Type B pancreatic cell (in vitro differentiated cells): ENCODE measurements around the gene C1QA. TPM values are rescaled to one million over a fixed set of nuclear protein-coding genes. Genes with fewer than 3 reads are reported as not detected.

ENCODE experiments used
- DNase-seq: peaks from one replicate; pipeline ENCODE4 v3.0.0; 2021; ENCODE audit warnings: mixed read lengths; ENCODE audit not compliant: unreplicated experiment; ENCODE audit errors: extremely low spot score
- H3K27ac Mint-ChIP-seq: 2 replicates; pipeline ENCODE4 v1.8.0; 2021; ENCODE audit warnings: mild to moderate bottlenecking, mixed read lengths
- H3K27me3 Mint-ChIP-seq: 2 replicates; pipeline ENCODE4 v1.8.0; 2021; ENCODE audit warnings: mixed read lengths
- H3K36me3 Mint-ChIP-seq: 2 replicates; pipeline ENCODE4 v1.8.0; 2021; ENCODE audit warnings: mixed read lengths
- H3K4me1 Mint-ChIP-seq: one replicate; pipeline ENCODE4 v1.8.0; 2021; ENCODE audit warnings: mixed read lengths; ENCODE audit not compliant: unreplicated experiment
- H3K4me3 Mint-ChIP-seq: 2 replicates; pipeline ENCODE4 v1.8.0; 2021; ENCODE audit warnings: mild to moderate bottlenecking, mixed read lengths
- H3K9me3 Mint-ChIP-seq: 2 replicates; pipeline ENCODE4 v1.8.0; 2021; ENCODE audit warnings: mixed read lengths
- total RNA-seq: library from RNA; stranded (reverse); gene quantifications from 2 replicates; pipeline ENCODE4 v1.2.1, GENCODE V29; 2021; ENCODE audit warnings: low replicate concordance
- TF ChIP-seq, protein P1 (sequence below): fragments of 200-600 bp; sonication (generic); conservative IDR thresholded peaks from 2 replicates; pipeline ENCODE4 v1.5.0; 2021; ENCODE audit warnings: antibody characterized with exemption, mild to moderate bottlenecking

C1QA gene
- total RNA-seq, 1 donor from 2014 or later, result not detected

DNA sequence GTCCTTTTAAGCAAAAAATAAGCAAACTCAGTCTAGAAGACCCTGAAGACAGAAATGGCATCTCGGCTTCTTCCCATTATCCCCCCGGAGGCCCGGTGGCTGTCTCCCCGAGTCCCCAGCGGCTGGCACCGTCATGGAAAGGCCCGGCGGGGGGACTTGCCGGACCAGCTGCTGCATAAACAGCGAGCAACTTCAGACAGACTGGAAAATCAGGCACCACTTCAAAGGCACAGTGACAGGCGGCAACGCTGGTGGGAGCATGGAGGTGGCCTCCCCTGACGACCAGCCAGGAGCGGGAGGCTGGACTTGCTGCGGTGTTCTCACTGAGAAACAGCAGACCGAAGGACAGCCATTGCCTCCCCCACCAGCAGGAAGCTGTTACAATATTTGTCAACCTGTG, 18.4 kb upstream of the C1QA start:
- peaks cover 70% of the 10 kb centered on the region for H3K27me3 Mint-ChIP-seq
- no peak overlapping the region for H3K4me3 Mint-ChIP-seq
- no peak overlapping the region for H3K27ac Mint-ChIP-seq
- DNase-seq, result no peak
- H3K4me1 Mint-ChIP-seq, result no peaks in the 10 kb centered on the region
- TF ChIP-seq, protein P1, sequence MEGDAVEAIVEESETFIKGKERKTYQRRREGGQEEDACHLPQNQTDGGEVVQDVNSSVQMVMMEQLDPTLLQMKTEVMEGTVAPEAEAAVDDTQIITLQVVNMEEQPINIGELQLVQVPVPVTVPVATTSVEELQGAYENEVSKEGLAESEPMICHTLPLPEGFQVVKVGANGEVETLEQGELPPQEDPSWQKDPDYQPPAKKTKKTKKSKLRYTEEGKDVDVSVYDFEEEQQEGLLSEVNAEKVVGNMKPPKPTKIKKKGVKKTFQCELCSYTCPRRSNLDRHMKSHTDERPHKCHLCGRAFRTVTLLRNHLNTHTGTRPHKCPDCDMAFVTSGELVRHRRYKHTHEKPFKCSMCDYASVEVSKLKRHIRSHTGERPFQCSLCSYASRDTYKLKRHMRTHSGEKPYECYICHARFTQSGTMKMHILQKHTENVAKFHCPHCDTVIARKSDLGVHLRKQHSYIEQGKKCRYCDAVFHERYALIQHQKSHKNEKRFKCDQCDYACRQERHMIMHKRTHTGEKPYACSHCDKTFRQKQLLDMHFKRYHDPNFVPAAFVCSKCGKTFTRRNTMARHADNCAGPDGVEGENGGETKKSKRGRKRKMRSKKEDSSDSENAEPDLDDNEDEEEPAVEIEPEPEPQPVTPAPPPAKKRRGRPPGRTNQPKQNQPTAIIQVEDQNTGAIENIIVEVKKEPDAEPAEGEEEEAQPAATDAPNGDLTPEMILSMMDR, result no peak
- H3K9me3 Mint-ChIP-seq, result no peaks in the 10 kb centered on the region
- H3K36me3 Mint-ChIP-seq, result no peaks in the 10 kb centered on the region

DNA sequence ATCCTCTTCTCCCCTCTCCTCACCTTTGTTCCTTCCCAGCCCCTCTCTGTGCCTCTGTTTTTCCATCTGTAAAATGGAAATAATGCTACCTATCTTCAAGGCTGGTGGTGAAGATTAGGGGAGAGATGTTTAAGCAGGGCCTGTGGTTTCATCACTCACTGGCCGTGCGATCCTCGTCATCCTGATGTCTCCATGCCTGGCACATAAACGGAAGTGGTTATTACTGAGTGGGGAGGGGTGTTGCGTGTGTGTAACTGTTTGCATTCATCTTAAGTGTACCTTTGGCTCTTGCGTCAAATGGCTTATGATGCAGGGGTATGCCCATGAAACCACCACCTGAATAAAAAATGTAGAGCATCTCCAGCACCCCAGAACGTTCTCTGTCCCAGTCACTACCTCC, 17.2 kb upstream of the C1QA start:
- Mint-ChIP-seq H3K36me3 (no peaks in the 10 kb centered on the region), H3K9me3 (no peaks in the 10 kb centered on the region), H3K4me1 (no peaks in the 10 kb centered on the region), H3K27me3 (peaks cover 78% of the 10 kb centered on the region), H3K27ac (no peak overlapping the region), H3K4me3 (no peak overlapping the region)
- TF ChIP-seq, protein P1, result no peak
- no peak for DNase-seq

DNA sequence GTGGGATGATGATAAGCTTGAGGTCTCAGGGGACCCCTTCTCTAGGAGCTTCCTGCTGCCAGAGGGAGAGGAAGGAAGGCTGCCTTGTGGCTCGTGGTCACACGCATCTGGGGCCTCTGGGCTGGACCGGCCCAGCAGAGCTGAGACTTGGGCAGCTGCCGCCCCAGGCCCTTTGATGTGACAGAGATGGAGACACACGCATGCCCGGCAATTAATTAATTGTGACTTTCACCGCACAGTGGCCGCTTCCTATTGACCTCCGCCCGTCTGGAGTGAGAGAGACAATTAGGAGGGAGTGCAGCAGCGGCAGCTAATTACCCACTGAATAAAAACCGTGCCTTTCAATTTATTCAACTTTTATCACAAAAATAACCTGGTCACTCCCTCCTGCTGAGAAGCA, 16.6 kb upstream of the C1QA start:
- no peaks in the 10 kb centered on the region for H3K9me3 Mint-ChIP-seq
- H3K4me3 Mint-ChIP-seq, result no peak overlapping the region
- H3K27me3 Mint-ChIP-seq, result peaks cover 78% of the 10 kb centered on the region
- H3K27ac Mint-ChIP-seq, result no peak overlapping the region
- no peaks in the 10 kb centered on the region for H3K4me1 Mint-ChIP-seq
- TF ChIP-seq, protein P1, result no peak
- no peak for DNase-seq
- no peaks in the 10 kb centered on the region for H3K36me3 Mint-ChIP-seq

DNA sequence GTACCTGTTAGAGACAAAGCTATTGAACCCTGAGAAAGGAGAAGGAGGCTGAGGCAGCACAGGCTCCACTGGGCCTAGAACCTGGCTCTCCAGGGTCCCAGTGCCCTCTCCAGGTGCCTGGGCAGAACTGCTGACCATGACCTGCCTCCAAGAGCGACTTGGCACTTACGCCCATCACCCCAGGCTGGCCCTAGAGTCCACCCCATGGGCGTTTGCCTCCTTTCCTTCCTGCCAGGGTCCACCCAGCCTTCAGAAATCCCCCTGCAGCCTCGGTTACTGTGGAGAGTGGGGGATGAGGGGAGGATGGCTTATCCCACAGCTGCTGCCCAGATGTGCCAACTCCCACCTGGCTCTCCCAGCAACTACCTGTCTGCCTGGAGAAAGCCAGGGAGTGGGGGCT, 14.7 kb upstream of the C1QA start:
- Mint-ChIP-seq H3K4me3 (no peak overlapping the region), H3K4me1 (no peaks in the 10 kb centered on the region), H3K27me3 (peaks cover 79% of the 10 kb centered on the region), H3K27ac (no peak overlapping the region), H3K36me3 (no peaks in the 10 kb centered on the region), H3K9me3 (no peaks in the 10 kb centered on the region)
- TF ChIP-seq, protein P1, result no peak
- DNase-seq, result no peak

DNA sequence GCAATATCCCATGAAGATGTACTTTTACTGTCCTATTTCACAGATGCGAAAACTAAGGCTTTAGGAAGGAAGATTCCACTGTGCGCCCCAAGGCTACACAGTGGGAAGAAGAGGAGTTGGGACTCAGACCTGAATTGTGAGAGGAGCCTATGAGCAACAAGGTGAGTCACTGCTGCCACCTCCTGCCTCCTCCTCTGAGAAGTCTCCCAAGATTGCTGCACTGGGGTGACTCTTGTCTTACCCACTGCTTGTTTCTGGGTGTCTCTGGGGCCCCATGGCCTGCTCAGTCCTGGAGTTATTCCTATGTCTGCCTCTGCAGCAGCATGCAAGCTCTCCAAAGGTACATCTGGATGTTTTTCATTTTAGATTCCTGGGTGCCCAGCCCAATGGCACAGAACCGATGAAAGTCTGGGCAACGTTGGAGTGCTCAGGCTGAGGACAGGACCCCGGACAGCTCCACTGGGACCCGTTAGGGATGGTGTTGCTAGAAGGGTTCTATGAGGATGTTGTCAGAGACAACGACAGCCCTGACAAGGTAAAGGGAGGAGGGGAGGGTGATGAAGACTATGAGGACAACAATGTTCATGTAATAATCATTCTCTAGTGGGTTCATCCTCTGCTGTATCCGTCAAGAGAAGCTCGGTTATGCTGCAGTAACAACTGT, 11.0 kb upstream of the C1QA start:
- Mint-ChIP-seq H3K4me1 (no peaks in the 10 kb centered on the region), H3K27me3 (peaks cover 83% of the 10 kb centered on the region), H3K27ac (no peak overlapping the region), H3K9me3 (no peaks in the 10 kb centered on the region), H3K36me3 (no peaks in the 10 kb centered on the region), H3K4me3 (no peak overlapping the region)
- TF ChIP-seq, protein P1, result no peak
- no peak for DNase-seq
